Globus pallidus (tissue), 1 donor: ENCODE data around the gene GNAS.

Source experiments
- DNase-seq: peaks from one replicate; pipeline ENCODE4 v3.0.0-alpha.2; 2015; ENCODE audit warnings: low spot score

Gene GNAS

GRCh38 chr20:58882704-58883089, 30.2 kb downstream of the GNAS start:
- no peak for DNase-seq

- no peak for DNase-seq
Observed at GRCh38 chr20:58883241-58883691, 30.8 kb downstream of the GNAS start.

GRCh38 chr20:58884966-58885365, 32.5 kb downstream of the GNAS start:
- no peak for DNase-seq

GRCh38 chr20:58886546-58886945, 34.0 kb downstream of the GNAS start:
- no peak for DNase-seq

- no peak for DNase-seq
Observed at GRCh38 chr20:58888103-58888502, 35.6 kb downstream of the GNAS start.

GRCh38 chr20:58888521-58889333, 36.2 kb downstream of the GNAS start:
- DNase-seq: peak; percentile 71

- no peak for DNase-seq
Observed at GRCh38 chr20:58889334-58889760, 36.8 kb downstream of the GNAS start.

GRCh38 chr20:58889798-58890517, 37.4 kb downstream of the GNAS start:
- no peak for DNase-seq

- DNase-seq: peak; percentile 68
Observed at GRCh38 chr20:58890518-58891085, 38.1 kb downstream of the GNAS start.

GRCh38 chr20:58891086-58891717, 38.7 kb downstream of the GNAS start:
- peak; percentile 32 for DNase-seq

GRCh38 chr20:58891718-58892140, 39.2 kb downstream of the GNAS start:
- DNase-seq: no peak

GRCh38 chr20:58892141-58892931, 39.8 kb downstream of the GNAS start:
- peak; percentile 58 for DNase-seq

- no peak for DNase-seq
Observed at GRCh38 chr20:58892932-58893224, 40.4 kb downstream of the GNAS start.

- DNase-seq: no peak
Observed at GRCh38 chr20:58893355-58894120, 41.0 kb downstream of the GNAS start.

GRCh38 chr20:58894652-58895447, 42.3 kb downstream of the GNAS start:
- no peak for DNase-seq

- no peak for DNase-seq
Observed at GRCh38 chr20:58895448-58896180, 43.1 kb downstream of the GNAS start.

GRCh38 chr20:58896820-58897219, 44.3 kb downstream of the GNAS start:
- no peak for DNase-seq

- peak; percentile 38 for DNase-seq
Observed at GRCh38 chr20:58897488-58897887, 45.0 kb downstream of the GNAS start.

- DNase-seq: no peak
Observed at GRCh38 chr20:58898629-58899408, 46.3 kb downstream of the GNAS start.
